ENCODE data around the gene SMAD9. TPM values are rescaled to one million over a fixed set of nuclear protein-coding genes. Genes with fewer than 3 reads are reported as not detected.
A peak's percentile ranks its signal among the peaks of the same experiment; 100 is the strongest.

Gene SMAD9
- total and polyA plus RNA-seq, 2 donors (not counting 1 experiment from before 2014, with no cell fraction given), result 3.5 to 4.8 TPM

DNA sequence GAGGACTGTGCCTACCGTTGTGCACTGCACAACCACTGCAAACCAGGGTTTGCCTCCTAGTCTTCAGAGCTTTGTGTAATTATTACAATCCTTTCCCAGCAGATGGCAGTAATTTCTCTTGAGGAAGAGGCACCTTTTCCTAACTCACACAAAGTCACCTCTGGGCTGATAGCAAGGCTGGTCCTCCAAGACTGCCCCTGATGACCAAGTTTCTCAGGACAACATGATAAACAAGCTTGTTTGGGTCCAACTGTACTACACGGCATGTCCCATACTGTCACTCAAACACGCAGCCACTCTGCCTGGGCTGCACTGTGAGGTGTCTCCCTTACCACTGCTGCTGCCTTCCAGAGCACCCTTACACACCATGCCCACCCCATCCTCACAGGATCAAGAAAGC, 61.7 kb downstream of the SMAD9 start:
- H3K27ac ChIP-seq (ENCODE audit: insufficient read depth, low read length), result no peak overlapping the region
- no peaks in the 10 kb centered on the region for H4K20me1 ChIP-seq (ENCODE audit: control insufficient read depth, extremely low read depth, insufficient read depth, low read length)
- H2AFZ ChIP-seq (ENCODE audit: low read length), result no peak overlapping the region
- no peak overlapping the region for H3K9ac ChIP-seq (ENCODE audit: insufficient read depth, low read length)
- no peaks in the 10 kb centered on the region for H3K4me1 ChIP-seq (ENCODE audit: control insufficient read depth, extremely low read depth, insufficient read depth, low read length)
- no peaks in the 10 kb centered on the region for H3K79me2 ChIP-seq (ENCODE audit: control insufficient read depth, insufficient read depth, low read length)
- DNase-seq (ENCODE audit: low read depth in 2 of 2), result peak; percentile 45 to 63
- H3K9me3 ChIP-seq (ENCODE audit: control insufficient read depth, insufficient read depth, low read depth, low read length), result no peaks in the 10 kb centered on the region
- TF ChIP-seq EZH2 (IDR thresholded peaks at IDR 0.05; ENCODE audit: low read length, missing control alignments), result no peak
- TF ChIP-seq, protein P1, sequence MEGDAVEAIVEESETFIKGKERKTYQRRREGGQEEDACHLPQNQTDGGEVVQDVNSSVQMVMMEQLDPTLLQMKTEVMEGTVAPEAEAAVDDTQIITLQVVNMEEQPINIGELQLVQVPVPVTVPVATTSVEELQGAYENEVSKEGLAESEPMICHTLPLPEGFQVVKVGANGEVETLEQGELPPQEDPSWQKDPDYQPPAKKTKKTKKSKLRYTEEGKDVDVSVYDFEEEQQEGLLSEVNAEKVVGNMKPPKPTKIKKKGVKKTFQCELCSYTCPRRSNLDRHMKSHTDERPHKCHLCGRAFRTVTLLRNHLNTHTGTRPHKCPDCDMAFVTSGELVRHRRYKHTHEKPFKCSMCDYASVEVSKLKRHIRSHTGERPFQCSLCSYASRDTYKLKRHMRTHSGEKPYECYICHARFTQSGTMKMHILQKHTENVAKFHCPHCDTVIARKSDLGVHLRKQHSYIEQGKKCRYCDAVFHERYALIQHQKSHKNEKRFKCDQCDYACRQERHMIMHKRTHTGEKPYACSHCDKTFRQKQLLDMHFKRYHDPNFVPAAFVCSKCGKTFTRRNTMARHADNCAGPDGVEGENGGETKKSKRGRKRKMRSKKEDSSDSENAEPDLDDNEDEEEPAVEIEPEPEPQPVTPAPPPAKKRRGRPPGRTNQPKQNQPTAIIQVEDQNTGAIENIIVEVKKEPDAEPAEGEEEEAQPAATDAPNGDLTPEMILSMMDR (conservative IDR thresholded peaks at IDR 0.05 in 1 of 2, IDR thresholded peaks at IDR 0.05 in 1 of 2; ENCODE audit: low read depth in 1 of 2, low read length in 2 of 2), result peak; percentile 53 to 60
- H3K4me2 ChIP-seq (ENCODE audit: extremely low read depth, insufficient read depth, low read length), result no peak overlapping the region
- no peaks in the 10 kb centered on the region for H3K27me3 ChIP-seq (ENCODE audit: control insufficient read depth, insufficient read depth, low read length)
- no peaks in the 10 kb centered on the region for H3K36me3 ChIP-seq (ENCODE audit: control insufficient read depth, insufficient read depth, low read length)
- H3K4me3 ChIP-seq (replicated peaks in 1 of 4; ENCODE audit: control extremely low read depth in 1 of 4, insufficient read depth in 1 of 4, low read depth in 3 of 4, low read length in 4 of 4), result no peak overlapping the region

DNA sequence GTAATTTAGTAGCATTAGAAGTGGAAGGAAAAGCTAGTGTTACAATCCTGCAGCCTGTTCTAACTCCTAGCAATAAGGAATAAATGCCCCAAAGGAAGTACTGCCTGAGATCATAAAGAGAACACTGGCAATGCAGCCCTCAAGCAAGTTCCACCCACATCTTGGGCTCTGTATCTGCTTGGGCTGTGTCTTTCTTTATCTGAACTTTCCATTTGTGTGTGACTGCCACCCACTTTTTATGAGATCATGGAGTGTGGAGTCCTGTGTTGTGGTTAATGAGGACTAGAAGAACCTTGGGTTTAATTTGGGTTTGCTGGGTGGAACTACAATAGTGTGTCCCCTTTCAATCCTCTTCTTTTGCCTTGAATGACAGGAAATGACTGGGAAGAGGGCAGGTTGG, 62.8 kb downstream of the SMAD9 start:
- H3K9ac ChIP-seq (ENCODE audit: insufficient read depth, low read length), result no peak overlapping the region
- H3K27ac ChIP-seq (ENCODE audit: insufficient read depth, low read length), result no peak overlapping the region
- peak in 1 of 2 donors; percentile 8 for DNase-seq (ENCODE audit: low read depth in 2 of 2)
- no peaks in the 10 kb centered on the region for H3K36me3 ChIP-seq (ENCODE audit: control insufficient read depth, insufficient read depth, low read length)
- H4K20me1 ChIP-seq (ENCODE audit: control insufficient read depth, extremely low read depth, insufficient read depth, low read length), result no peaks in the 10 kb centered on the region
- TF ChIP-seq, protein P1 (conservative IDR thresholded peaks at IDR 0.05 in 1 of 2, IDR thresholded peaks at IDR 0.05 in 1 of 2; ENCODE audit: low read depth in 1 of 2, low read length in 2 of 2), result no peak
- no peak for TF ChIP-seq EZH2 (IDR thresholded peaks at IDR 0.05; ENCODE audit: low read length, missing control alignments)
- H3K4me2 ChIP-seq (ENCODE audit: extremely low read depth, insufficient read depth, low read length), result no peak overlapping the region
- H3K9me3 ChIP-seq (ENCODE audit: control insufficient read depth, insufficient read depth, low read depth, low read length), result no peaks in the 10 kb centered on the region
- H2AFZ ChIP-seq (ENCODE audit: low read length), result no peak overlapping the region
- no peaks in the 10 kb centered on the region for H3K79me2 ChIP-seq (ENCODE audit: control insufficient read depth, insufficient read depth, low read length)
- H3K4me1 ChIP-seq (ENCODE audit: control insufficient read depth, extremely low read depth, insufficient read depth, low read length), result no peaks in the 10 kb centered on the region
- no peak overlapping the region for H3K4me3 ChIP-seq (replicated peaks in 1 of 4; ENCODE audit: control extremely low read depth in 1 of 4, insufficient read depth in 1 of 4, low read depth in 3 of 4, low read length in 4 of 4)
- H3K27me3 ChIP-seq (ENCODE audit: control insufficient read depth, insufficient read depth, low read length), result no peaks in the 10 kb centered on the region

DNA sequence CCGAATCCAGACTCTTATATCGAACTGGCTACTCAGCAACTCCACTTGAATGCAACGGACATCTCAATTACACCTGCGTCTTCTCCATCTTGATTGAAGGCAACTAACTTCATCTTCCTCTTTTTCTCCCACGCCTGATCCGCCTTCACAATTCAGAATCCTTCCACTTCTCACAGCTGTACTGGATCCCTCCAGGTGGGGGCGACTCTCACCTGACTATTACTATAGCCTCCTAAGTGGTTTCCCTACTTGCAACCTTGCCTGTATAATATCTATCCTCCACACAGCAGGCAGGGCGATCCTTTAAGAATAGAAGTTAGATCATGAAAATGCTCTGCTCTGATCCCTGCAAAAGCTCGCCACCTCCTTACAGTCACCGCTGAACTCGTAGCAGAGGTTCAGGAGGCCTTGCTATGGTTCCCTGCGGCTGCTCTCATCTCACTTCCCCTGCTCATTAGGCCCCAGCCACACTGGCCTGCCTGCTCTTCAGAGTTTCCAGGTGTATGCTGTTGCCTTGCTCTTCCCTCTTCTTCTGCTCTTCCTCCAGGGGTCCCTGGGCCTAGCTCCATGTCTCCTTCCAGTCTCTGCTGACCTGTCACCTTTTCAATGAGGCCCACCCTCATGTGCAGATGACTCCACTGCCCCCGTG, 69.1 kb downstream of the SMAD9 start:
- Histone ChIP-seq H3K27me3 (ENCODE audit: control insufficient read depth, insufficient read depth, low read length) (no peaks in the 10 kb centered on the region), H2AFZ (ENCODE audit: low read length) (no peak overlapping the region), H3K4me2 (ENCODE audit: extremely low read depth, insufficient read depth, low read length) (no peak overlapping the region), H3K9me3 (ENCODE audit: control insufficient read depth, insufficient read depth, low read depth, low read length) (no peaks in the 10 kb centered on the region), H3K4me1 (ENCODE audit: control insufficient read depth, extremely low read depth, insufficient read depth, low read length) (no peaks in the 10 kb centered on the region), H3K79me2 (ENCODE audit: control insufficient read depth, insufficient read depth, low read length) (no peaks in the 10 kb centered on the region), H3K4me3 (replicated peaks in 1 of 4; ENCODE audit: control extremely low read depth in 1 of 4, insufficient read depth in 1 of 4, low read depth in 3 of 4, low read length in 4 of 4) (no peak overlapping the region), H3K36me3 (ENCODE audit: control insufficient read depth, insufficient read depth, low read length) (no peaks in the 10 kb centered on the region), H4K20me1 (ENCODE audit: control insufficient read depth, extremely low read depth, insufficient read depth, low read length) (no peaks in the 10 kb centered on the region), H3K9ac (ENCODE audit: insufficient read depth, low read length) (no peak overlapping the region), H3K27ac (ENCODE audit: insufficient read depth, low read length) (no peak overlapping the region)
- no peak for DNase-seq (ENCODE audit: low read depth in 2 of 2)
- TF ChIP-seq EZH2 (IDR thresholded peaks at IDR 0.05; ENCODE audit: low read length, missing control alignments), result no peak
- TF ChIP-seq, protein P1 (conservative IDR thresholded peaks at IDR 0.05 in 1 of 2, IDR thresholded peaks at IDR 0.05 in 1 of 2; ENCODE audit: low read depth in 1 of 2, low read length in 2 of 2), result peak in 1 of 2 donors; percentile 21
